Glutamatergic neuron (in vitro differentiated cells): ENCODE measurements around the gene ROR2. TPM values are rescaled to one million over a fixed set of nuclear protein-coding genes. Genes with fewer than 3 reads are reported as not detected.
A peak's percentile ranks its signal among the peaks of the same experiment; 100 is the strongest.
"Not testable (repeated sequence)": the region's sequence is repeated elsewhere in the genome, so short reads cannot be mapped to it uniquely, and the experiment has no call there.

ENCODE experiments used
- DNase-seq: peaks from one replicate; pipeline ENCODE4 v3.0.0; 2022
- H3K27ac Mint-ChIP-seq: one replicate; pipeline ENCODE4 v1.8.0; 2020; ENCODE audit warnings: mild to moderate bottlenecking, mixed read lengths, inconsistent platforms; ENCODE audit not compliant: unreplicated experiment
- H3K27me3 Mint-ChIP-seq: one replicate; pipeline ENCODE4 v1.8.0; 2020; ENCODE audit warnings: mild to moderate bottlenecking, moderate library complexity, mixed read lengths, inconsistent platforms; ENCODE audit not compliant: unreplicated experiment
- H3K36me3 Mint-ChIP-seq: one replicate; pipeline ENCODE4 v1.8.0; 2020; ENCODE audit warnings: mild to moderate bottlenecking, mixed read lengths, inconsistent platforms; ENCODE audit not compliant: unreplicated experiment
- H3K4me1 Mint-ChIP-seq: one replicate; pipeline ENCODE4 v1.8.0; 2020; ENCODE audit warnings: mild to moderate bottlenecking, low read depth, mixed read lengths, inconsistent platforms; ENCODE audit not compliant: unreplicated experiment
- H3K4me3 Mint-ChIP-seq: one replicate; pipeline ENCODE4 v1.8.0; 2020; ENCODE audit warnings: mild to moderate bottlenecking, mixed read lengths, inconsistent platforms; ENCODE audit not compliant: unreplicated experiment
- H3K9me3 Mint-ChIP-seq: one replicate; pipeline ENCODE4 v1.8.0; 2020; ENCODE audit warnings: mild to moderate bottlenecking, moderate library complexity, mixed read lengths, inconsistent platforms; ENCODE audit not compliant: unreplicated experiment
- total RNA-seq: library from RNA; stranded (reverse); fragmentation: NEBNext Ultra II Directional; extraction: Animal tissue kit (Norgen Biotek cat#: 25700); gene quantifications from one replicate; pipeline ENCODE4 v1.2.1, GENCODE V29; 2021; ENCODE audit not compliant: unreplicated experiment
- TF ChIP-seq, protein P1 (sequence below): fragments of 200-600 bp; sonication (generic); IDR thresholded peaks from one replicate; pipeline ENCODE4 v1.5.0; 2021; ENCODE audit not compliant: partially characterized antibody, unreplicated experiment

ROR2 gene
- total RNA-seq, 1 donor from 2014 or later = 51.1 TPM

GRCh38 chr9:91991721-91992341, 41.8 kb upstream of the ROR2 start:
- H3K4me3 Mint-ChIP-seq = no peak overlapping the region
- TF ChIP-seq, protein P1, sequence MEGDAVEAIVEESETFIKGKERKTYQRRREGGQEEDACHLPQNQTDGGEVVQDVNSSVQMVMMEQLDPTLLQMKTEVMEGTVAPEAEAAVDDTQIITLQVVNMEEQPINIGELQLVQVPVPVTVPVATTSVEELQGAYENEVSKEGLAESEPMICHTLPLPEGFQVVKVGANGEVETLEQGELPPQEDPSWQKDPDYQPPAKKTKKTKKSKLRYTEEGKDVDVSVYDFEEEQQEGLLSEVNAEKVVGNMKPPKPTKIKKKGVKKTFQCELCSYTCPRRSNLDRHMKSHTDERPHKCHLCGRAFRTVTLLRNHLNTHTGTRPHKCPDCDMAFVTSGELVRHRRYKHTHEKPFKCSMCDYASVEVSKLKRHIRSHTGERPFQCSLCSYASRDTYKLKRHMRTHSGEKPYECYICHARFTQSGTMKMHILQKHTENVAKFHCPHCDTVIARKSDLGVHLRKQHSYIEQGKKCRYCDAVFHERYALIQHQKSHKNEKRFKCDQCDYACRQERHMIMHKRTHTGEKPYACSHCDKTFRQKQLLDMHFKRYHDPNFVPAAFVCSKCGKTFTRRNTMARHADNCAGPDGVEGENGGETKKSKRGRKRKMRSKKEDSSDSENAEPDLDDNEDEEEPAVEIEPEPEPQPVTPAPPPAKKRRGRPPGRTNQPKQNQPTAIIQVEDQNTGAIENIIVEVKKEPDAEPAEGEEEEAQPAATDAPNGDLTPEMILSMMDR = no peak
- peaks cover 5% of the 10 kb centered on the region for H3K36me3 Mint-ChIP-seq
- peak overlapping the region; percentile 26 for H3K27ac Mint-ChIP-seq
- peaks cover 16% of the 10 kb centered on the region for H3K4me1 Mint-ChIP-seq
- H3K9me3 Mint-ChIP-seq = no peaks in the 10 kb centered on the region
- DNase-seq = no peak
- no peaks in the 10 kb centered on the region for H3K27me3 Mint-ChIP-seq

DNA sequence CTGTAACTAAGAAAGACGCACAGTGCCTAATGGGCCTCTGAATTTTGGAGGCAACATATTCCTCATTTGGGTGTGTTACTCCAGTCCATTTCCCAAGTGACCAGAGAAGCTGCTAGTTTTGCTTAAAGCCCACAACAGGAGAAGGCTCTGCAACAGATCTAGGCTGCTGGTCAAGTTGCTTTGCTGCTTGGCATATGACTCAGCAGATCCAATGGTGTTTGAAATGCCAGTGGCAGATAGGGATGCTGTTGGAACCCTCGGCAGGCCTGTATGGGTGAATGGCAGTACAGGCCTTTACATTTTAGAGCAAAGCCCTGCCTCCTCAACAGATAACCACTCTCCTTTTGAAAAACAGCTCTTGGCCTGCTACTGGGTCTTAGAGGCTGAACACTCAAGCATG, 36.2 kb upstream of the ROR2 start:
- H3K4me3 Mint-ChIP-seq = no peak overlapping the region
- peaks cover 9% of the 10 kb centered on the region for H3K36me3 Mint-ChIP-seq
- no peaks in the 10 kb centered on the region for H3K4me1 Mint-ChIP-seq
- no peak overlapping the region for H3K27ac Mint-ChIP-seq
- no peaks in the 10 kb centered on the region for H3K9me3 Mint-ChIP-seq
- no peak for DNase-seq
- TF ChIP-seq, protein P1 = no peak
- H3K27me3 Mint-ChIP-seq = no peaks in the 10 kb centered on the region

- Mint-ChIP-seq H3K27ac (no peak overlapping the region), H3K9me3 (no peaks in the 10 kb centered on the region), H3K27me3 (no peaks in the 10 kb centered on the region), H3K36me3 (peaks cover 11% of the 10 kb centered on the region), H3K4me3 (no peak overlapping the region), H3K4me1 (no peaks in the 10 kb centered on the region)
- no peak for DNase-seq
- TF ChIP-seq, protein P1 = no peak
These were observed 35.7 kb upstream of the ROR2 start for GRCh38 chr9:91985692-91986091.

DNA sequence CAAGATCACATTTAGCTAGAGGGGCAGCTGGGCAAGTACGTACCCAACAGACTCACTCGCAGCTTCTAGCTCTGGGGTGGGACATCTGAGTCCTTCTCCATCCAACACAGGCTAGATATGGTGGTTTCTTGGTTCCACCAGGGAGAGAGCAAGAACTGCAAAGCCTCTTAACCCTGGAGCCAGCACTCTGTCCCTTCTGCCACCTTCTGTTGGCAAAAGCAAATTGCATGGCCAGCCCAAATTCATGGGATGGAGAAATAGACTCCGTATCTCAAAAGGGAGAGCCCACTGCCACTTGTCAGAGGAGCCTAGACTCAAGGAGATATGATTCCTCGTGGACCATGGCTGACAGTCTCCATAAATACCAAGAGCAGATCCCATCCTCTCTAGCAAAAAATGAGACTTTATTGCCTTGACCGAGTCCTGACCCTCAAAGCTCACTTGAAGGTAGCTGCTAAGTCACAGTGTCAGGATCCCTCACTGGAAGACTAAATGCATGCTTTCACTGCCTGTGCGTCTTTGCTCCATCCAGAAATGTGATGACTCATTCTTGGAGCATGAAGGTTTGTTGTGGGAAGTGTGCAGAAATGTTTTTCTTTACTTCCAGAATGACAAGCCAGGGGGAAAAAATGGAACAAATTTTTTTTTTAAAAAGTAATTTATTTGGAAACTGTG, 28.8 kb upstream of the ROR2 start:
- no peaks in the 10 kb centered on the region for H3K9me3 Mint-ChIP-seq
- no peaks in the 10 kb centered on the region for H3K4me1 Mint-ChIP-seq
- peak; percentile 39 for DNase-seq

DNA sequence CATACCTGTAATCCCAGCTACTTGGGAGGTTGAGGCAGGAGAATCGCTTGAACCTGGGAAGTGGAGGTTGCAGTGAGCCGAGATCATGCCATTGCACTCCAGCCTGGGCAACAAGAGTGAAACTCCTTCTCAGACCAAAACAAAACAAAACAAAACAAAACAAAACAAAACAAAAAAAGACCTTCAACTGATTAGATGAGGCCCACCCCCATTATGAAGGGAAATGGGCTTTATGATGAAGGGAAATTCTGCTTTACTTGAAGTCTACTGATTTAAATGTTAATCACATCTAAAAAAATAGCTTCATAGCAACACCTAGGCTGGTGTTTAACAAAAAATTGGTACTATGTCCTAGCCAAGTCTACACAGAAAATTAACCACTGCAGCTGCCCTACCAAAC, 25.2 kb upstream of the ROR2 start:
- H3K9me3 Mint-ChIP-seq, H3K27ac Mint-ChIP-seq, DNase-seq, H3K4me3 Mint-ChIP-seq, H3K27me3 Mint-ChIP-seq: not testable (repeated sequence)
- peaks cover 11% of the 10 kb centered on the region for H3K36me3 Mint-ChIP-seq
- H3K4me1 Mint-ChIP-seq = peaks cover 20% of the 10 kb centered on the region

More for the DNA sequence above, 28.8 kb upstream of the ROR2 start:
- Mint-ChIP-seq H3K4me3 (no peak overlapping the region), H3K36me3 (peaks cover 15% of the 10 kb centered on the region), H3K27ac (no peak overlapping the region), H3K27me3 (no peaks in the 10 kb centered on the region)
- TF ChIP-seq, protein P1 = peak; percentile 21
